Mammary epithelial cell (primary cell): Measurements from ENCODE around the gene THOC7.

Experiments
- CTCF ChIP-seq, 2 donors: IDR thresholded peaks in 1 of 2; conservative IDR thresholded peaks in 1 of 2; 2 replicates each; pipeline ENCODE4 v1.5.1; 2011 to 2012; ENCODE audit warnings: inconsistent platforms in 2 of 2, low read length in 2 of 2, mild to moderate bottlenecking in 2 of 2, control low read depth in 1 of 2, low read depth in 1 of 2; ENCODE audit not compliant: insufficient read depth in 1 of 2; ENCODE audit errors: extremely low read depth in 1 of 2
- EZH2 ChIP-seq: IDR thresholded peaks from 2 replicates; pipeline ENCODE4 v1.6.1; 2012; ENCODE audit warnings: low read length, inconsistent platforms, borderline replicate concordance

- TF ChIP-seq CTCF (conservative IDR thresholded peaks at IDR 0.05 in 1 of 2, IDR thresholded peaks at IDR 0.05 in 1 of 2; ENCODE audit: extremely low read depth in 1 of 2, insufficient read depth in 1 of 2, low read depth in 1 of 2, low read length in 2 of 2), result no peak
- TF ChIP-seq EZH2, result no peak
Observed at GRCh38 chr3:63891518-63891917, 27.9 kb upstream of the THOC7 start.
